Spleen (tissue), 11 donors: ENCODE results near the gene C9orf78. TPM values are rescaled to one million over a fixed set of nuclear protein-coding genes. Genes with fewer than 3 reads are reported as not detected.

ENCODE experiments used
- DNase-seq: peaks from one replicate; pipeline ENCODE4 v3.0.0-alpha.2; 2020
- H3K27ac ChIP-seq, 8 donors: fragments of 200-600 bp; sonication (generic) in 7 of 8; 1 replicate in 4 of 8; 2 replicates in 4 of 8; pipeline versions ENCODE4 v1.5.0 to v1.8.0; 2016 to 2021; ENCODE audit warnings: inconsistent platforms in 4 of 8, mild to moderate bottlenecking in 4 of 8, moderate library complexity in 1 of 8
- H3K27me3 ChIP-seq, 7 donors: fragments of 200-600 bp; sonication (generic) in 6 of 7; replicated peaks in 1 of 7; 1 replicate in 4 of 7; 2 replicates in 3 of 7; pipeline versions ENCODE4 v1.5.0 to v1.8.0; 2016 to 2021; ENCODE audit warnings: inconsistent platforms in 3 of 7, mild to moderate bottlenecking in 1 of 7
- H3K36me3 ChIP-seq, 6 donors: fragments of 200-600 bp; sonication (generic) in 5 of 6; 1 replicate in 4 of 6; 2 replicates in 2 of 6; pipeline versions ENCODE4 v1.5.0 to v1.8.0; 2016 to 2021; ENCODE audit warnings: inconsistent platforms in 2 of 6
- H3K4me1 ChIP-seq, 6 donors: fragments of 200-600 bp; sonication (generic) in 5 of 6; 1 replicate in 3 of 6; 2 replicates in 3 of 6; pipeline versions ENCODE4 v1.5.0 to v1.8.0; 2016 to 2021; ENCODE audit warnings: inconsistent platforms in 3 of 6
- H3K4me3 ChIP-seq, 8 donors: fragments of 200-600 bp; sonication (generic) in 7 of 8; 1 replicate in 4 of 8; 2 replicates in 4 of 8; pipeline versions ENCODE4 v1.5.0 to v1.8.0; 2016 to 2021; ENCODE audit warnings: inconsistent platforms in 4 of 8, mild to moderate bottlenecking in 4 of 8, moderate library complexity in 2 of 8
- H3K9me3 ChIP-seq, 8 donors: fragments of 200-600 bp; sonication (generic) in 7 of 8; 1 replicate in 4 of 8; 2 replicates in 4 of 8; pipeline versions ENCODE4 v1.5.0 to v1.8.0; 2016 to 2021; ENCODE audit warnings: inconsistent platforms in 4 of 8
- POLR2A ChIP-seq, 3 donors: fragments of 450-650 bp; IDR thresholded peaks; one replicate each; pipeline ENCODE4 v1.5.1; 2017; ENCODE audit warnings: antibody characterized with exemption in 3 of 3, mild to moderate bottlenecking in 1 of 3
- POLR2AphosphoS5 ChIP-seq, 3 donors: sonication (generic); formaldehyde crosslinking; IDR thresholded peaks; one replicate each; pipeline ENCODE4 v1.5.1; 2017; ENCODE audit warnings: antibody characterized with exemption in 3 of 3
- WGBS, 5 donors: extraction: QIAGEN DNeasy Blood & Tissue Kit in 3 of 5; methylation state at CpG; one replicate each; pipeline versions ENCODE4 v1.1.5 to v1.1.7; 2013 to 2018; 5-methylcytosine and 5-hydroxymethylcytosine counted together
- intact Hi-C: fragments of 100-400 bp; cut with DNase I; formaldehyde crosslinking; loops from one replicate; pipeline ENCODE4 v1.15.0; 2023; ENCODE audit warnings: low total_unique reads
- polyA plus RNA-seq, 3 donors: library from polyadenylated mRNA; stranded (reverse); fragments of 200-250 nt; gene quantifications; one replicate each; pipeline ENCODE4 v1.2.1, GENCODE V29; 2013
- total RNA-seq, 7 donors: library from RNA; depleted of rRNA in 3 of 7; stranded (reverse); fragments of >200 nt in 3 of 7; fragmentation: NEBNext Ultra II Directional in 4 of 7; extraction: Animal tissue kit (Norgen Biotek cat#: 25700) in 4 of 7; gene quantifications; one replicate each; pipeline versions ENCODE4 v1.1.0 to v1.2.1, GENCODE V29; 2016 to 2021
- TF ChIP-seq, protein P1 (sequence below), 11 experiments: fragments of 200-600 bp in 7 of 11; fragments of 450-650 bp in 4 of 11; sonication (generic) in 4 of 11; IDR thresholded peaks in 8 of 11; conservative IDR thresholded peaks in 3 of 11; 1 replicate in 7 of 11; 2 replicates in 4 of 11; pipeline versions ENCODE4 v1.4.0 to v1.8.0; 2016 to 2021; ENCODE audit warnings: antibody characterized with exemption in 11 of 11, inconsistent platforms in 4 of 11, mild to moderate bottlenecking in 1 of 11
- donor health status: healthy with polysubstance abuse.
- donor health status: DM: no; HTN: no; CAD: no; lungs with moderate emphysema.
- donor health status: DM: no; HTN: no; CAD: no.
- donor health status: Bipolar disorder and iron deficiency.
- donor health status: healthy.
- donor health status: DM: no; HTN: no; CAD: no.
- donor health status: DM: yes; HTN: yes; CAD: no.

Gene C9orf78
- total and polyA plus RNA-seq, 10 donors, result 35.6 to 105 (median 48.7) TPM

DNA sequence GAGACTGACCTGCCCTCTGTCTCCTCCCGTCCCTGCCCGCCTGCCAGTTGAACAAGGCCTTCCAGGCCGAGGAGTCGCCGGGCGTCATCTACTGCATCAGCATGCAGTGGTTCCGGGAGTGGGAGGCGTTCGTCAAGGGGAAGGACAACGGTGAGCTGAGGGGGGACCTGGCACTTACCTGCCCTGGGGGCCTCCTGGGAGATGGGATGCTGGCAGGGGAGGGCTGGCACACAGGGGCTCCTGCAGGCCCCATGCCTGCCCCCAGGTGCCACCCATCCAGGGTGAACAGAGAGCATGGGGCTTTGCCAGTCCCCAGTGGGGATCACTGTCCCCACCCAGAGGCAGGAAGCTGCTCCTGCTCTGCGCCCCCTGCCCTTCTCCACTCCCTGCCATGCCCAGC, 43.2 kb upstream of the C9orf78 start:
- no peak for DNase-seq
- H3K27ac ChIP-seq, result no peak overlapping the region
- no peaks in the 10 kb centered on the region for H3K9me3 ChIP-seq
- 84 to 97% (median 93%) methylated on average over 9 to 11 of the region's 11 CpGs for WGBS, 5 donors
- H3K4me3 ChIP-seq, result no peak overlapping the region
- TF ChIP-seq POLR2AphosphoS5 (IDR thresholded peaks at IDR 0.05) (peak in 1 of 3 donors; percentile 11), POLR2A (IDR thresholded peaks at IDR 0.05) (no peak)
- H3K4me1 ChIP-seq, result peaks cover 0 to 18% (median 4%) of the 10 kb centered on the region in 6 donors
- intact Hi-C loops, result no loop called here
- no peaks in the 10 kb centered on the region for H3K27me3 ChIP-seq
- peaks cover 0 to 69% (median 16%) of the 10 kb centered on the region in 6 donors for H3K36me3 ChIP-seq

DNA sequence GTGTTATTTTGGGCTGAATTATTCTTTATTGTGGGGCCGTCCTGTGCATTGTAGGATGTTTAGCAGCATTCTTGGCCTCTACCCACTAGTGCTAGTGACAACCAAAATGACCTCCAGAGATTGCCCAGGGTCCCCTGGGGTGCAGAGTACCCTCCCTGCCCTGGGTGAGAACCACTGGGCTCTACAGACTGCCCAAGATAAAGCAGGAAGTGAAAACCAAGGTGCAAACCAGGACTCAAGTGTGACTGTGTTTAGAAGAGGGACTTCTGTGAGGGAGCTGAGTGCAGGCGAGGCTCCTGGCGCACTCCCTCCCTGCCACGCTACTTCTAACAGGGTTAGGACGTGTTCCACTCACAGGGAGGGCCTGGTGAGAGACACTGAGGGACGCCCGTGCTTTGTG, 41.7 kb upstream of the C9orf78 start:
- TF ChIP-seq POLR2AphosphoS5 (IDR thresholded peaks at IDR 0.05) (no peak), POLR2A (IDR thresholded peaks at IDR 0.05) (no peak)
- TF ChIP-seq, protein P1, sequence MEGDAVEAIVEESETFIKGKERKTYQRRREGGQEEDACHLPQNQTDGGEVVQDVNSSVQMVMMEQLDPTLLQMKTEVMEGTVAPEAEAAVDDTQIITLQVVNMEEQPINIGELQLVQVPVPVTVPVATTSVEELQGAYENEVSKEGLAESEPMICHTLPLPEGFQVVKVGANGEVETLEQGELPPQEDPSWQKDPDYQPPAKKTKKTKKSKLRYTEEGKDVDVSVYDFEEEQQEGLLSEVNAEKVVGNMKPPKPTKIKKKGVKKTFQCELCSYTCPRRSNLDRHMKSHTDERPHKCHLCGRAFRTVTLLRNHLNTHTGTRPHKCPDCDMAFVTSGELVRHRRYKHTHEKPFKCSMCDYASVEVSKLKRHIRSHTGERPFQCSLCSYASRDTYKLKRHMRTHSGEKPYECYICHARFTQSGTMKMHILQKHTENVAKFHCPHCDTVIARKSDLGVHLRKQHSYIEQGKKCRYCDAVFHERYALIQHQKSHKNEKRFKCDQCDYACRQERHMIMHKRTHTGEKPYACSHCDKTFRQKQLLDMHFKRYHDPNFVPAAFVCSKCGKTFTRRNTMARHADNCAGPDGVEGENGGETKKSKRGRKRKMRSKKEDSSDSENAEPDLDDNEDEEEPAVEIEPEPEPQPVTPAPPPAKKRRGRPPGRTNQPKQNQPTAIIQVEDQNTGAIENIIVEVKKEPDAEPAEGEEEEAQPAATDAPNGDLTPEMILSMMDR (IDR thresholded peaks at IDR 0.05 in 8 of 11, conservative IDR thresholded peaks at IDR 0.05 in 3 of 11), result no peak
- 76 to 90% (median 85%) methylated on average over 1 to 7 of the region's 7 CpGs for WGBS, 5 donors
- no peak for DNase-seq
- Histone ChIP-seq H3K27ac (peak overlapping the region in 6 of 8 donors; percentile 14 to 77 (median 34)), H3K36me3 (peaks cover 0 to 66% (median 16%) of the 10 kb centered on the region in 6 donors), H3K27me3 (no peaks in the 10 kb centered on the region), H3K4me1 (peaks cover 0 to 17% (median 2%) of the 10 kb centered on the region in 6 donors), H3K4me3 (no peak overlapping the region), H3K9me3 (no peaks in the 10 kb centered on the region)
- intact Hi-C loops, result no loop called here

DNA sequence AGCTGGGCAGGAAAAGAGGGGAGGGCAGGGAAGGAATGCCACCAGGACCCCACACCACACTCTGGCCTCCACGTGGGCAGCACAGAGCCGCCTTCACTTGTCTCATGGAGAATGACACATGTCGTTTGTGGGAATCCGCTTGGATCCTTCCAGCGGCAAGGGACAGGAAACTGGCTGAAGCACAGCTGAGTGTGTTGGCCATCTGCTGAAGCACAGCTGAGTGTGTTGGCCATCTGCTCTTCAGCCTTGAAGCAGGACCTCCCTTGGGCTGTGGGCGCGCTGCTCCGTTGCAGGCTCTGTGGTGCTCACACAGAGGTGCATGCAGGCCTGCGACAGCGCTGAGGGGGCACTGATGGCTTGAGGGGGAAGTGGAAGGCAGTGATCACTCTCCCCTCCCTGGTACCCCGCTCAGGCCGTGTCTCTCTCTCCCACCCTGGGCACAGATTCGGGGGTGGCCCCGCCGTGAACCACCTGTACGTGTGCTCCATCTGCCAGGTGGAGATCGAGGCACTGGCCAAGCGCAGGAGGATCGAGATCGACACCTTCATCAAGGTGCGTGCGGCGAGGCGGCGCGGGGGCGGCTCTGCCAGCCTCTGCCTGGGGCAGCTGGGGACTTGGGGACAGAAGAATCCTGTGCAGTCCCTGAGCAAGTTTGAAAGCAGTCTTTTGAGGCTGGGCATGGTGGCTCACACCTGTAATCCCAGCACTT, 40.8 kb upstream of the C9orf78 start:
- Histone ChIP-seq H3K4me3 (no peak overlapping the region), H3K4me1 (peaks cover 0 to 15% (median 1%) of the 10 kb centered on the region in 6 donors), H3K27me3 (no peaks in the 10 kb centered on the region), H3K27ac (peak overlapping the region in 1 of 8 donors; percentile 38), H3K9me3 (no peaks in the 10 kb centered on the region), H3K36me3 (peaks cover 0 to 56% (median 18%) of the 10 kb centered on the region in 6 donors)
- TF ChIP-seq POLR2AphosphoS5 (IDR thresholded peaks at IDR 0.05) (peak in 2 of 3 donors; percentile 9 to 22), POLR2A (IDR thresholded peaks at IDR 0.05) (no peak)
- TF ChIP-seq, protein P1 (IDR thresholded peaks at IDR 0.05 in 8 of 11, conservative IDR thresholded peaks at IDR 0.05 in 3 of 11), result no peak
- 95 to 100% (median 97%) methylated on average over 11 to 27 of the region's 27 CpGs for WGBS, 5 donors
- intact Hi-C loops, result no loop called here
- DNase-seq, result no peak

DNA sequence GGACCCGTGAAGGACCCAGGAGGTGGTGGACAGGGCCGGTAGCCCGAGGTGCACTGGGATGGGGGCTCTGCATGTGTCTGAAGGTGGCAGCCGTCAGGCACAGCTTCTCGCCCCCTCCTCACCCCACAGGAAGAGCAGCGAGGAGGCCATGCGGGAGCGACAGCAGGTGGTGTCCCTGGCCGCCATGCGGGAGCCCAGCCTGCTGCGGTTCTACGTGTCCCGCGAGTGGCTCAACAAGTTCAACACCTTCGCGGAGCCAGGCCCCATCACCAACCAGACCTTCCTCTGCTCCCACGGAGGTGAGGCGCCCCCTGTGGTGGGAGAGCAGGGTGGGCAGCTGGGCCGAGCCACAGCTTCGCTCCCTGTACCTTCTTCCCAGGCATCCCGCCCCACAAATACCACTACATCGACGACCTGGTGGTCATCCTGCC, 40.1 kb upstream of the C9orf78 start:
- peak in 1 of 3 donors; percentile 25 for TF ChIP-seq POLR2AphosphoS5 (IDR thresholded peaks at IDR 0.05)
- TF ChIP-seq, protein P1 (IDR thresholded peaks at IDR 0.05 in 8 of 11, conservative IDR thresholded peaks at IDR 0.05 in 3 of 11), result no peak
- DNase-seq, result no peak
- Histone ChIP-seq H3K9me3 (no peaks in the 10 kb centered on the region), H3K27me3 (no peaks in the 10 kb centered on the region), H3K4me3 (no peak overlapping the region), H3K36me3 (peaks cover 0 to 50% (median 21%) of the 10 kb centered on the region in 6 donors), H3K27ac (no peak overlapping the region), H3K4me1 (peaks cover 0 to 12% (median 5%) of the 10 kb centered on the region in 6 donors)
- 79 to 95% (median 92%) methylated on average over 17 to 23 of the region's 23 CpGs for WGBS, 5 donors
- intact Hi-C loops, result no loop called here
